Right cardiac atrium (tissue), 5 donors: ENCODE data around the gene GC. TPM values are rescaled to one million over a fixed set of nuclear protein-coding genes. Genes with fewer than 3 reads are reported as not detected.
"Not testable (repeated sequence)": the region's sequence is repeated elsewhere in the genome, so short reads cannot be mapped to it uniquely, and the experiment has no call there.

Source experiments
- ATAC-seq, 2 donors: fragments of 200-7000 bp; cut with Tn5 transposase; one replicate each; pipeline versions ENCODE4 v1.8.0 to v1.9.1; 2020; ENCODE audit warnings: moderate library complexity in 2 of 2, mild to moderate bottlenecking in 1 of 2
- DNase-seq, 3 donors: peaks; one replicate each; pipeline ENCODE4 v3.0.0-alpha.2; 2020
- H3K27ac ChIP-seq: one replicate; pipeline ENCODE4 v1.5.1; 2013; ENCODE audit warnings: mild to moderate bottlenecking, low read length, control low read depth, moderate library complexity
- H3K27me3 ChIP-seq: one replicate; pipeline ENCODE4 v1.6.1; 2013; ENCODE audit not compliant: control insufficient read depth, insufficient read depth
- H3K4me1 ChIP-seq: one replicate; pipeline ENCODE4 v1.6.1; 2013; ENCODE audit warnings: low read length; ENCODE audit not compliant: control insufficient read depth, insufficient read depth
- H3K4me3 ChIP-seq: one replicate; pipeline ENCODE4 v1.5.1; 2013; ENCODE audit warnings: low read length, control low read depth
- H3K9me3 ChIP-seq: one replicate; pipeline ENCODE4 v1.6.1; 2013; ENCODE audit warnings: low read length; ENCODE audit not compliant: control insufficient read depth
- WGBS: extraction: QIAGEN DNeasy Blood & Tissue Kit; methylation state at CpG from one replicate; pipeline ENCODE4 v1.1.7; 2013; 5-methylcytosine and 5-hydroxymethylcytosine counted together
- intact Hi-C, 4 donors: fragments of 100-400 bp; cut with DNase I; formaldehyde crosslinking; loops; one replicate each; pipeline versions ENCODE4 v1.11.0 to v1.14.0; 2022 to 2023
- long read RNA-seq, 4 donors: library from polyadenylated mRNA; unstranded; transcript quantifications; one replicate each; pipeline ENCODE4 v2.0.0, GENCODE V29; 2020 to 2021
- polyA plus RNA-seq: library from polyadenylated mRNA; stranded (reverse); fragments of 200-250 nt; gene quantifications from one replicate; pipeline ENCODE4 v1.2.3, GENCODE V29; 2013
- total RNA-seq, 4 donors: library from RNA; stranded (reverse); fragmentation: NEBNext Ultra II Directional; extraction: Animal tissue kit (Norgen Biotek cat#: 25700); gene quantifications; one replicate each; pipeline ENCODE4 v1.2.1, GENCODE V29; 2021
- donor health status: healthy with polysubstance abuse.
- donor health status: DM: no; HTN: yes; CAD: no.
- donor health status: DM: no; HTN: no; CAD: no.
- donor health status: DM: no; HTN: yes; CAD: no; lungs with severe emphysema.
- donor health status: DM: yes; HTN: yes; CAD: no.

GC gene
- under 1 TPM in 1 of 4 donors, not detected in 3; 0.61 TPM for total RNA-seq
- 0.07 TPM for polyA plus RNA-seq
- long read RNA-seq, donor 1, result 0 reads
- long read RNA-seq, donor 2, result 0 reads
- long read RNA-seq, donor 3, result 0 reads
- long read RNA-seq, donor 4, result 0 reads

DNA sequence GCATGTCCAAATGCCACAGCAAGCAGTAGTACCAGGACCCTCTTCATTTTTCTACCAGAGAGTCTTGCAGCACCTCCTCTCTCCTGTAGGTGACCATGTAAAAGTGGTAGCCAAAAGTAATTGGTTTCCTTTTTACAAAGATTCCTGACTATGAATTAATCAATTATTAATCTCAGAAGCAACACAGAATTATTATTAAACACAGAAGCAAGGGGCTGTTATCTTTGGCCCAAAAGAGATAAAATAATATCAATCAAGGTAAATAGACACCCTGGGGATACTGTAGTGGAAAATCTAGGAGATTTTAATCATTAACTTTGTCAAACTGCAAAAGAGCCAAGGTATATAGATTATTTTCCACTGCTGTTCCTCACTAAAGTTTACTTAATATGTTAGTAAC, at the start of gene GC:
Gene GC, minus strand, starts transcription at position 108 of the 400 bp plus-strand sequence. Its CDS starts 61 bp downstream, at position 47.
- Histone ChIP-seq H3K4me1 (no peaks in the 10 kb centered on the region), H3K9me3 (no peaks in the 10 kb centered on the region), H3K4me3 (no peak within 1 kb of the TSS), H3K27me3 (no peaks in the 10 kb centered on the region), H3K27ac (no peak within 1 kb of the TSS)
- no peak for DNase-seq
- no peak for ATAC-seq
- intact Hi-C loops, result no loop called here

GRCh38 chr4:71833232-71833900, 49.5 kb upstream of the GC start:
- H3K9me3 ChIP-seq, result no peaks in the 10 kb centered on the region
- no peaks in the 10 kb centered on the region for H3K27me3 ChIP-seq
- WGBS, result 31% methylated on average over 10 of the region's 10 CpGs
- ATAC-seq (peak; percentile 42 to 64), DNase-seq (peak in 1 of 3 donors; percentile 23)
- intact Hi-C loops, result no loop called here
- H3K4me1 ChIP-seq, result no peaks in the 10 kb centered on the region
- H3K4me3 ChIP-seq, result no peak overlapping the region
- no peak overlapping the region for H3K27ac ChIP-seq

DNA sequence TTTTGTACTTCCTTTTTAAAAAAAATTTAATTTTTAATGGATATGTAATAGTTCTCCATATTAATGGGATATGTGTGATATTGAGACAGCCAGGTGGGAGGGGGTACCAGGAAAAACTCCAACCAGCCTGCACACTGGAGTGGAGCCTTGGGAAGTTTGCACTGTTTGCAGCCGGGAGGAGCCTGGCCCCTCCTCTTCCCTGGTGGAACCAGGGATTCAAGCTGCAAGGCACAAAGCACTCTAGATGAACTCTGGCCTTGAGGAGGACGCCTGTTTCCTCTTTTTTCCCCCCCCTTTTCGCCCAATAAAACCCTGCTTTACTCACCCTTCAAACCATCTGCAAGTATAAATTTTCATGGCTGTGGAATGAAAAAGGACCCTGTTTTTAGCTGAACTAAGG, 48.2 kb upstream of the GC start:
- no peak overlapping the region for H3K27ac ChIP-seq
- no peaks in the 10 kb centered on the region for H3K27me3 ChIP-seq
- H3K4me3 ChIP-seq, result no peak overlapping the region
- WGBS, result 49% methylated on average over 3 of the region's 3 CpGs
- ATAC-seq, result no peak
- intact Hi-C loops, result no loop called here
- DNase-seq, result no peak
- no peaks in the 10 kb centered on the region for H3K9me3 ChIP-seq
- H3K4me1 ChIP-seq, result no peaks in the 10 kb centered on the region

GRCh38 chr4:71830497-71831190, 46.8 kb upstream of the GC start:
- no peak overlapping the region for H3K4me3 ChIP-seq
- H3K4me1 ChIP-seq, result no peaks in the 10 kb centered on the region
- no peak for DNase-seq
- WGBS, result 80% methylated on average over 4 of the region's 4 CpGs
- intact Hi-C loops, result no loop called here
- H3K9me3 ChIP-seq, result no peaks in the 10 kb centered on the region
- no peak for ATAC-seq
- H3K27ac ChIP-seq, result no peak overlapping the region
- no peaks in the 10 kb centered on the region for H3K27me3 ChIP-seq

- DNase-seq (no peak), ATAC-seq (no peak)
- no peaks in the 10 kb centered on the region for H3K27me3 ChIP-seq
- no peaks in the 10 kb centered on the region for H3K4me1 ChIP-seq
- no peak overlapping the region for H3K27ac ChIP-seq
- WGBS, result 80% methylated on average over 1 of the region's 1 CpG
- no peak overlapping the region for H3K4me3 ChIP-seq
- intact Hi-C loops, result no loop called here
- no peaks in the 10 kb centered on the region for H3K9me3 ChIP-seq
Observed at GRCh38 chr4:71828470-71828869, 44.6 kb upstream of the GC start.

- no peaks in the 10 kb centered on the region for H3K27me3 ChIP-seq
- intact Hi-C loops, result no loop called here
- ATAC-seq, result no peak
- H3K4me3 ChIP-seq, result no peak overlapping the region
- WGBS, result 64% methylated on average over 4 of the region's 4 CpGs
- no peaks in the 10 kb centered on the region for H3K9me3 ChIP-seq
- no peak overlapping the region for H3K27ac ChIP-seq
- no peaks in the 10 kb centered on the region for H3K4me1 ChIP-seq
- DNase-seq, result no peak
Observed at GRCh38 chr4:71827826-71828225, 43.9 kb upstream of the GC start.

DNA sequence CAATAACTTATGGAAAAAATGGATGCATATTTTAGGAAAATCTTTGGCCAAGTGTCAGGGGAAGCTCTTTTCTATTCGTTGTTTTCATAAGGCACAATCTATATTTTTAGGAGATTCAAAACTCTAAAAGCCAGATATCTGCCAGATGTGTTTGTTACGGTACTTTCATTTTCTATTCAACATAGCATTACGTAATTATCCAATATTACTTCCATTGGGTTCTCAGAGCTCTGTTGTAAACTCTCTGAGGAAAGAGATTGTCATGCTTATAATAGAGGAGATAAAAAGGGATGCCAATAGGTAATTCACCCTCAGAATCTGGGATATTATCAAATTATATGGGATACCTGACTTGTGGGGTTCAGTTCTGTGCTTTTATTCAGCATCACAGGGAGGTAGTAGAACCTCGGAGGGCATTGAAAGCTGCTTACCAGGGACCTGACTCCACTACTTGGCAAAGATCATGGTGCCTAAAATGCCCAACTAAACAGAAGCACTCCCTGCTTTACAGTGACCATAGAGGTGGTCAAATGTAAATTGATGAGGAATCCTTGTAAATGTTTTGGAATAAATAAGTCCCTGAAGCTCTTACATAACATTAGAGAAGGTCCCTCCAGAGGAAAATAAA, 32.9 kb upstream of the GC start:
- no peaks in the 10 kb centered on the region for H3K4me1 ChIP-seq
- WGBS, result 78% methylated on average over 4 of the region's 4 CpGs
- ATAC-seq (no peak), DNase-seq (no peak)
- intact Hi-C loops, result no loop called here
- no peak overlapping the region for H3K27ac ChIP-seq
- no peaks in the 10 kb centered on the region for H3K27me3 ChIP-seq
- no peaks in the 10 kb centered on the region for H3K9me3 ChIP-seq
- no peak overlapping the region for H3K4me3 ChIP-seq

- H3K4me1 ChIP-seq, result no peaks in the 10 kb centered on the region
- WGBS, result 76% methylated on average over 2 of the region's 2 CpGs
- no peak overlapping the region for H3K4me3 ChIP-seq
- H3K9me3 ChIP-seq, result no peaks in the 10 kb centered on the region
- H3K27me3 ChIP-seq, result no peaks in the 10 kb centered on the region
- DNase-seq (no peak), ATAC-seq (no peak)
- intact Hi-C loops, result no loop called here
- H3K27ac ChIP-seq, result no peak overlapping the region
Observed at GRCh38 chr4:71814433-71814832, 30.6 kb upstream of the GC start.

DNA sequence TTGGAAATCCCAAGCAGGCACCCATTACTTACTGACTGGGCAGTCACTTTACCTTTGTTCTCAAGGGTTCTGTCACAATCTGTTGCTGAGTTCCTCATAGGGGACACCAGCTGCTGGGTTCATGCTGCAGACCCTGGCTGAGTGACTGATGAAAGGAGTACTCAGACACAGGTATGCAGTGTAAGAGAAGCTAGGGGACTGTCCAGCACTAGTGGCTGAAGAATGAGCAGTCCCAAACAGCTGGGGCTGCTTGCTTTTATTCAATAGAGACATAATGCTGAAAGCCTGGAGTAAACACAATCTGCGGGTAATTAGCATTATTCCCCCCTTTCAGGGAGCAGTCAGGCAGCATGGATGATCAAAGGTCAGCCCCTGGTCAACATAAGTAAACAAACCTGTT, 25.9 kb upstream of the GC start:
- H3K9me3 ChIP-seq, ATAC-seq, H3K4me1 ChIP-seq, H3K27me3 ChIP-seq, intact Hi-C loops, H3K4me3 ChIP-seq, DNase-seq, H3K27ac ChIP-seq: not testable (repeated sequence)
- 73% methylated on average over 1 of the region's 1 CpG for WGBS

DNA sequence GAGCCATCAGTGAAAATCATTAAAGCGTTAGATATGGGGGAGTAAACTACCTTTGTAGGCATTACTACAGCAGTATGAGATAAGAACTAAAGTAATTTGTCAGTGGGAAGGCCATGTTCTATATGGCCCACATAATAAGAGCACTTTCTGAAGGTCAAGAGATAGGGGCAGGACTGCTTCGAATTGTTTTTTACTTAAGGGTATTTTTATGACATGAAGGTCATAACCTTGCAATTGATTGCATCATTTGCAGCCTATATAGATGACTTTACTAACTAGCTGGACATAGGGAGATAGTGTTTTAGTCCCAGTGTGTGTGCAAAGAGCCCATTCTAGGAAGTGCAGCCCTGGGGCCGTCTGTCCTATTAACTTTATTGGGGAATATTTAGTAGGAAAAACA, 23.6 kb upstream of the GC start:
- Histone ChIP-seq H3K27ac (no peak overlapping the region), H3K4me1 (no peaks in the 10 kb centered on the region), H3K4me3 (no peak overlapping the region), H3K9me3 (no peaks in the 10 kb centered on the region), H3K27me3 (no peaks in the 10 kb centered on the region)
- DNase-seq, result no peak
- WGBS, result 69% methylated on average over 3 of the region's 3 CpGs
- intact Hi-C loops, result no loop called here
- ATAC-seq, result no peak

- ATAC-seq, DNase-seq, H3K27me3 ChIP-seq, H3K27ac ChIP-seq, H3K4me1 ChIP-seq, H3K9me3 ChIP-seq, H3K4me3 ChIP-seq, intact Hi-C loops: not testable (repeated sequence)
- WGBS, result 62% methylated on average over 2 of the region's 2 CpGs
Observed at GRCh38 chr4:71805230-71805629, 21.4 kb upstream of the GC start.
